NCI-H748 (cell line): ENCODE measurements around the gene EVL.

Experiments used
- DNase-seq: peaks from one replicate; lab custom pipeline; 2025; ENCODE audit not compliant: unreplicated experiment; lab: John Stamatoyannopoulos, UW

The EVL gene

DNA sequence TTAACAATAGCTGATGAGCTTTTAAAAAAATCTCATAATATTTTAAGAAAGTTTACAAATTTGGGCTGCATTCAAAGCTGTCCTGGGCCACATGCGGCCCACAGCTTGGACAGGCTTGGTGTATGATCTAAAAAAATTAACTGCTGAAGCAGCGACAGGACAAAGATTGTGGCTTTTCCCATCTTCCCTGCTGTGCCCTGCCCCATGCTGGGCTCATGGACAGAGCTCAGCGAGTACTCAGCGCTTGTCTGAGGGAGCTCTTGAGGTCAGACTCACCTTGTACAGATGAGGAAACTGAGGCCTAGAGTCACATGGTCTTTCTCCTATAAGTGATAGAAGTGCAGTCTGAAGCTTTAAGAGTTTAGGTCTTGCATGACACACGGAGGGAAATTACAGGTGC, 15.0 kb downstream of the EVL start:
- no peak for DNase-seq

DNA sequence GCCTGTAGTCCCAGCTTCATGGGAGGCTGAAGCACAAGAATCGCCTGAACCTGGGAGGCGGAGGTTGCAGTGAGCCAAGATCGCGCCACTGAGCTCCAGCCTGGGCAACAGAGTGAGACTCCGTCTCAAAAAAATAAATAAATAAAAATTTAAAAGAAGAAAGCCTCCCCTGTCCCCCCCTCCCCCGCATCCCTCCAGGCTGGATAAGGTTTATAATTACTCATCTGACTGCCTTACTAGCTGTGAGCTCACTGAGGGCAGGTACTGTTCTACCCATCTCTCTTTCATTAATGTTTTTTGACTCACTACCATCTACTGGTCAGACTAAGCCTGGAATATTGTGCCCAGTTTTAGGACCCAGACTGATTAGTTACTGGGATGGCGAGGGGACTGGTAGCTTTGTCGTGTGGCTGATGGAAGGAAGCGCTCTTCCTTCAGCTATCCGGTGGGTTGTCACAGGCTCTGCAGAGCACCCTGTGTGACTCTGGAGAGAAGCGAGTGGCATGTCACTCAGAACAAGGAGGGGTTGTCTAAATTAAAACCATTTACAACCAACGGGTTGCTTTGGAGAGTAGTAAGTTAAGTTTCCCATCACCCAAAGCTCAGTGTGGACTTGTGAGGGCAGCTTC, 16.9 kb downstream of the EVL start:
- DNase-seq = no peak

DNA sequence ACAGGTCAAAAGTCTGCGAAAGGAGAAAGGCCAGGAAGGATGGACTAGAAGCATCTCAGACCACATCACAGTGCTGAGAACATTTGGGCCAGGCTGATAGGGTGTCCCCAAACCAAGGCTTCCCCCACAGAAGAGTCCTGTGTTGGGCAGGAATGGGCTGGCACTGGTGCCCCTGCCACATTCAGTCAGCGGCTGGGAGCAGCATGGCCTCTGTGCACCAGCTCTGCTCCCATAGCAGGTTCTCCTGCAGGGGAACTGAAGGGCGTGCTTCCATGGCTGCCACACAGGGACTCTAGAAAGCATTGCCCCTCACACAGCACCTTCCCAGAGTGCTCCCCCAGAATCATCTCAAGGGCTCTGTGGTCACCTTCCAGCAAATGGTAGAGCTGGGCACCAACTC, 17.5 kb downstream of the EVL start:
- no peak for DNase-seq

DNA sequence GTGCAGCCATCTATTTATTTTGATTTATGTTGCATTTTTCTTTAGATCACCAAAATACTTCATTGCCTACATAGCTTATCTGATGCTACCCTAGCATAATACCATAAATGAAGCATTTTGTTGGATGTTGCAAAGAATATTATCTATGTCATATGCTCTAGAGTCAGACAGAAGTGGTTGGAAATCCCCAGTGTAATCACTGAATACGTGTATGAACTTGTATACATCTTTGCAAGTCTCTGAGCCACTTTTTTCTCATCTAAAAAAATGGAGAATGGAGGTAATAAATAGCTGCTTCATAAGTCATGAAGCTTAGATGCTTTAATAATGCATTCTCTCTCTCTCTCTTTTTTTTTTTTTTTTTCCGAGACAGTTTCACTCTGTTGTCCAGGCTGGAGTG, 18.5 kb downstream of the EVL start:
- no peak for DNase-seq

DNA sequence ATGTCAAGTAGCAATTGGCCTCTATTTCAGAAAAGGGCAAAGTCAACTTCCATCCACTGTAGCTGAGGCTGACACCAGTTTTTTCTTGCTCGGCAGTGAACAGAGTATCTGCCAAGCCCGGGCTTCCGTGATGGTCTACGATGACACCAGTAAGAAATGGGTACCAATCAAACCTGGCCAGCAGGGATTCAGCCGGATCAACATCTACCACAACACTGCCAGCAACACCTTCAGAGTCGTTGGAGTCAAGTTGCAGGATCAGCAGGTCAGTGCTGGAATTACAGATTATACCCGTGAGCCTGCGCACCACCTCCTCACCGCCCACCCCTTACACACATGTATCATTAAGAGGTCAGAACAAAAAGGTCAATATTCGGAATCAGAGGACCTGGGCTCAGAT, 19.4 kb downstream of the EVL start:
- DNase-seq = no peak

DNA sequence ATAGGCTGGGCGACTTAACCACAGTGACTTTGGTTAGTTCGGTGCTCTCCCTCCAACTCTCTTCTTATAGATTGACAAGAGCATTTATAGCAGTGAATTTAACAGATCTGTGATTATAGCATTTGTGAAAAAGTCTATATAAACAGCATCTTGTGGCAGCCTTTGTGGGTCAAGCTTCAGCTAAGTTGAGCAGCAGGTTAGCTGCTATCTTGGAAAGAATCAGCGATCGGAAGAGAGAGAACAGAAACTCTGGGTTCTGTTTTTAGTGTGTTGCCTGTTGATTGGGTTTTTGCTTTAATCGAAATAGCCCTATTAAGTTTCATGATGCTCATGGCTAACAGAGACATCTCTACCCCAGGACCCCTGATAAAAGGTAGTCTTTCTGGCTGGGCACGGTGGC, 20.2 kb downstream of the EVL start:
- no peak for DNase-seq

DNA sequence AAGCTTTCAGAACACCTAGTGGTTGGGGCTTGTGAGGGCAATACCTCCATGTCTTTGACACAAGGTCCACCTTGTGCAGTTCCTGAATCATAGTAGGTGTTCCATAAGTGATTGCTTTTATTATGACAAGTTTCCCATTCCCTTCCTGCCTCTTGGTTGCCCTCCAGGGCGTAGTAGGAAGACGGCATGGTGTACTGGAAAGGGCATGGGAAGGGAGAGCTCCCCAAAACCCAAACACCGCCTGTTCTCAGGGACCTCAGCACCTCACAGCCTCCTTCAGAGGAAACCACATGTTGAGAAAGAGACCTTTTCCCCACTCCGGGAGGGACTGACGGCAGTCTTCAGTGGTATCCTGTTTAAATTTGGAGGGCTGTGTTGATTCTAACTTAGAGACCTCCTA, 21.1 kb downstream of the EVL start:
- no peak for DNase-seq

DNA sequence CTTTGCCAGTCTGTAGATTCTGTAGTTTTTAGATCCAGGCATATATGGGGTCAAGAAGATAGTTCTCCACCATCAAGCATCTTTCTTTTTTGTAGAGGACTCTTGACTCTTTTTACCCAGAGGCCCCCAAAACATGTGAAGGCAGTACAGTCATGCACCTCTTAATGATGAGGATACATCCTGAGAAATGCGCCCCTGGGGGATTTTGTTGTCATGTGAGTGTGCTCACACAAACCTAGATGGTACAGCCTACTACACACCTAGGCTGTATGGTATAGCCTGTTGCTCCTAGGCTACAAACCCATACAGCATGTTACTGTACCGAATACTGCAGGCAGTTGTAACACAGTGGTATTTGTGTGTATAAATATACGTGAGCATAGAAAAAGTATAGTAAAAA, 23.0 kb downstream of the EVL start:
- DNase-seq = no peak

DNA sequence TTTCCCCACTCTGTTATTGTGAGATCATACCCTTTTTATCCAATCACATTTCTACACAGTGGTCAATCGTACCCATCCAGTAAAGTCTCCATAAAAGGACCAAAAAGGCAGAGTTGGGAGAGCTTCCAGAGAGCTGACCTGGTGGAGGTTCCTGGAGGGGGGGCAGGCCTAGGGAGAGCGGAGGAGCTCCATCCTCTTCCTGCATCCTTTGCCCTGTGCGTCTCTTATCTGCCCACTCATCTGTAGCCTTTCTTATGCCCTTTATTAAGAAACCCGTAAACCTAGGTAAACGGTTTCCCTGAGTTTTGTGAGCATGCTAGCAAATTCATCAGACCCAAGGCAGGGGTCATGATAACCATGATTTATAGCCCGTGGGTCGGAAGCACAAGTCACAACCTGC, 26.2 kb downstream of the EVL start:
- no peak for DNase-seq

DNA sequence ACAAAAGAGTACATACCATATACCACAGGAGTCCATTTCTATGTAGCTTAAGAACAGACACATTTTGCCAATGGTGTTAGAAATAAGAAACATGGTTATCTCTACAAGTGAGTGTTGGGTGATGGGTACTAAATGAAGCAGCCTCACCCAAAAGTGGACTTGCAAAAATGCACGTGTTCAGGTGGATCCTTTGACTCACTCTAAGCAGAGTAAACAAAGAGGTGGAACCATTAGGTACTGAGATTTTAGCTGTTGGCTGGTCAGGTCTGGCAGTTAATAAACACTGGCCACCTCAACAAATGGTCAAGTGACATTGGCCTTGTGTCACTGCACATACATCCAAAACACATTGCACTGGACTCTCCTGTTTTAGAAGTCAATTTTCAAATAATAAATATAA, 27.6 kb downstream of the EVL start:
- no peak for DNase-seq

DNA sequence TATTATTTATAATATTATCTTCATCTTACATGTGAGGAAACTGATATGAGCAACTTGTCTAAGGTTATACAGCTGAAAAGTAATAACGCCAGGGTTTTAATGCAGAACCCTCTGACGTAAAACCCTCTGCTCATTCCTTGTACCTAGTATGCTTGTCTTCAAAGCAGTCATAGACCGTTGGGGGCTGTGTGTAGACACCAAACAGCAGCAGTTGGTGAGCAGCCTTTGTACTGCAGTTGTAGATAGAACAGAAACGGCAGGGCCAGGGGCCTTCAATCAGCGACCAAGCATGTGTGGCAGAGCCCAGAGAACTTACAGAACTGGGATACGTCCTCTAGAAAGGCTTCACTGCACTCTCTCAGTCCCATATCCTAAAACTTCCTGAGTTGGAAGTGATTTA, 28.1 kb downstream of the EVL start:
- no peak for DNase-seq

DNA sequence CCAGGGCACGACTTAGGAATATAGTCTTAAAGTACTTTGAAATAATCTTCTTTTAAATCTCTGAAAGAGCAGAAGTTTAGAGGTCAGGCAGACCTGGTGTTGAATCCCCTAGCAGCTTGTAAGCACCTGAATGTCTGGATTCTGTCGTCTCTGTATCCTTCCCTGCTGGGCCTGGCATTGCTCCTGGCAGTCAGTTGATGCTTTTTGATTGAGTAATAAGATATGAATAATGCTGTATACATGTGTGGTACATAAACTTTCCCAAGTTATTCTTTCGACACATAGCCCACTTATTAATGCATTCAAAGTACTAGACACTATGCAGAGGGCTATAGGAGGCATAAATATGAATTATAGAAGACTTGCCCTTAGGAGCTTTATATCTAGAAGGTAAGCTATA, 31.4 kb downstream of the EVL start:
- DNase-seq = no peak

DNA sequence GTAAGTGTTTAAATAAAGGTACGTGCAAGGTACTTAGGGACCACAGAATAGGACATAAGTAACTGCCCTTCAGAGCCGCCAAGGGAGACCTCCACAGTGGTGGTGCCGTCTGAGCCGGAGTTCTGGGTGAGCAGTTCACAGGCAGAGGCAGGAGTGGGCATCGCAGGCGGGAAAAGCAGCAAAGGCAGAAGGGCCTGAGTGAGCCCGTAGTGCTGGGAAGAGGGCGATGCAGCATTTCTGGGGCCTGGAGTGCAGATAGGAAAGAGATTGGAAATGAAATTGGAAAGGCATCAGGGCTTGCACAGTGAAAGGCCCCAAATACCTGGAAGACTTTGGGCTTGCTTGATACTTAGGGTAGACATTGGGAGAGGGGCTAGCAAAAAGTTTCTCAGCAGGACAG, 32.9 kb downstream of the EVL start:
- DNase-seq = no peak

DNA sequence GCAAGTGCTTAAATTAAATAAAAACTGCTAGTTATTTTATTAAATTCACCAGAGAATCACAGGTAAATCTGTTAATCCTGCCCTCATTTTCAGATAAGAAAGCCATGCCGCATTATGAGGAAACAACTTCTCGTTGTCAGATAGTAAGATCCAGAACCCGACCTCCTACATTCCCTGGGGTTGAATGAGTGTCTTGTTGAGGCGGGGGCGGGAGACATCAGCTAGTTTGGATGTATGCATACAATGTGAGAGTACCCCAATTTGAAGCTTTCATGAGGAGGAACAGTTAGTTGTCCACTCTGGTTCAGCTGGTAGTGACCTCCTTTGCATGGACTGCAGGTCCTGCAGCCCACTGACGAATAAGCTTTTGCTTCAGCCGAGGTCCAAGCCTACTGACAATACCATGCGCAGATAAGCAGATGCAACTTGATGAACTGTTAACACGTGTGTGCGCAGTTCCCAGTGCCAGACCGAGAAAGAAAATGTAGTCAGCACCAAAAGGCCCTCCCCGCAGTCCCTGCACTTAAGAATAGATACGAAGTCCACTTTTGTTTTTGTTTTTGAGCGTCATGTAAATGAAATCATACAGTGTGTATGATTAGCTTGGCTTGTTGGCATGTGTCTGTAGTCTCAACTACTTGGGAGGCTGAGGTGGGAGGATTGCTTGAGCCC, 34.9 kb downstream of the EVL start:
- DNase-seq = no peak

DNA sequence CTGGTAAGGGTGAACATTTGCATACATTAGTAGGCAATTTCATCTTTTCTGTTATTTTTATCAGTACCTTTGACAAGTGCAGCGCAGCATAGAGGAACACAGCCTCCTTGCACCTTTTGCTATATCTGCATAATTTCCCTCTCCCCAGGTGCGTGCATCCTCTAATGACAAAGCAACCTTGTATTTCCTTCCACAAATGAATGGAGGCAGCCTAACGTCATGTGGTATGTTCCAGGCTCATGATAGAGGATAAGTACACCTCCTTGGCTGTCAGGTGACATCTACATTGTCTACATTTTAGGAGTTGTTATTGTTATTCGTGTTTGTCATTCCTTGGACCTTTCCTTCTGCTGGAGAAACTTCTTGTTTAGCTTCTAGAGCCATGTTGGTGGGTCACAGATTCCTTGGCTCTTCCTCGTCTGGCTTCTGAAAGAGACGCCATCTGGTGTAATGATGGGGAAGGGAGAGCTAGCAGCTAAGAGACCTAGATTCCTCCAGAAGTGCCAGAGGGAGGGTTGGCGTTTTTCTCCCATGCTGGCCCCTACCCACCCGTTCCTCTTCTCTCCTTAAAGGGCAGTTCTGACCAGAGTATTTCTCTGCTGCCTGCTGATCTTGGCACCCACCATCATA, 37.0 kb downstream of the EVL start:
- DNase-seq = no peak

DNA sequence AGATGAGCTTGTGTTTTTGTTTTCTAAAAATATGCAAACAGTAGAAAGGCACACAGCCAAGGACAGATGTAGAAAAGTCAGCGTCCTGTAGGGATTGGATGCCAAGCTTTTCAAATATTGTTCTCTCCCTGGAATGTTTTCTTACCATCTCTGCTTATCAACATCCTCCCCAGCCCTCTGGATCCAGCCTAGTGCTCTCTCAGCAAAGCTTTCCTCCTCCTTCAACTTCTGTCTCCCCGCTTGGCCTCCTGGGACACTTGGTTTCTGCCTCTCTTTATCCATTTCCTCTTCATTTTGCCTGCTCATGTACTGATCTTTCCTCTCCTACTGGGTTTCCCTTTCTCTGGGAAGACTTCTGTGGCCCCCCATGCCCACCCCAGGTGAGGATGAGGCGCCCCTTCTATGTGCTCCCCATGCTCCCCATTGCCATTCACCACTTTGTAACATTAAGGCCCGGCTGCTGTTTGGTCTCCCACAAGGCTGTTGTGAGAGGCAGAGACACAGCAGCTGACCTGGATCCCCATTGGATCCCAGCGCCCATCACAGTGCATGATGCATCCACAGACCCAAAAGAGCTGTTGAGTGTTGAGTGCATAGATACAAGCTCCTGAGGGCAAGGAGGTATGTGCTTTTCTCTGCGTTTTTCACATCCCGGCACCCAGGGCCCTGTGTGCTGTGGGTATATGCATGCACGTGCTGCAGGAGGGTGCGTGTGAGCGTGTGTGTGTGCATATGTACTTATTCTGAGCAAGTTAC, 38.2 kb downstream of the EVL start:
- DNase-seq = no peak

DNA sequence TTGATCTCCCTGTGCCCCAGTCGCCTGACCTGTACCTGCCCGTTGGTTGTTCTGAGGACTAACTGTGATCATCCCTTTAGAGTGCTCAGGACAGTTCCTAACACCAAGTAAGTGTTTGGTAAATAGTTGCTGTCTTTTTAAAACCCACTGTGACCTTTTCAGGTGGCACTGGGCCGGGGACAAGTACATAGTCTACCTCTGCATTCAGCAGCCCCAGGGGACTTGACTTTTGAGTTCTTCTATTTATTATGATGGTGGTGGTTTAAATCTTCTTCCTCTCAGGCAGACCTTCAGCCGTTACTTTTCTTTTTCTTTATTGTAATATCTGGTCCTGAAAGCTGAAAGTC, 38.8 kb downstream of the EVL start:
- no peak for DNase-seq

DNA sequence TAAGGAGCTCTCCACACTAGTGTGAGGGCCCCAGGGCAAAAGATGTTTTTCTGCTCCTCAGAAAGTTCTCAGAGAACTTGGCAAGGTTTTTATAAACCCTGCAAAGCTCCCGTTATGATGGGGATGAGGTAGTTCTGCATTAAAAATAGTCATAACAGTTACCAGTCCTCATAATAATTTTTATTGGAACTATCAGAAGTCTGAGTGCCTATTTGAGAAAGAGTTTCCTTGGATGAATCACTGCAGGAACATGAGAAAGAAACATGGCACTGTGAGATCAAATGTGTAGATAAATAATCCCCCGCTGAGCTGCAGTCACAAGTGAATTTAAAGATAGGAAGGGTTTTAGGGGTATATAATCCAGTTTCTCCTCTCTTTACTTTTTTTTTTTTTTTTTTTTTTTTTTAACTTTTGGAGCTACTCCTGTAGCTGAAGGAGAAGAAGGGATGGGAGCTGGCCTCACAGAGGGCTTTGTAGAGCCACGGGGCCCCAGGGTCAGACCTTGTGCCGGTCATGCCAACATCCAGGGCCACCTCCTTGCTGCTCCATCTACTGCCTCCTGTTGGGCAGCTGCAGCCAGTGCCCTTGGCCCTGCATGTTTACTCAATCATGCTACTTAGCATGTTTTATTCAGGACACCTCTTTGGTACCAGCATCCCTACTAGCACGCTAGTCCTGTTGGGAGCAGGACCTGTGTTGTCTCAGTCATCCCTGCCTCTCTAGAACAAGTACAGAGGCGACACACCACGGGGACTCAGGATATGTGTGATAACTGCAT, 39.5 kb downstream of the EVL start:
- no peak for DNase-seq

DNA sequence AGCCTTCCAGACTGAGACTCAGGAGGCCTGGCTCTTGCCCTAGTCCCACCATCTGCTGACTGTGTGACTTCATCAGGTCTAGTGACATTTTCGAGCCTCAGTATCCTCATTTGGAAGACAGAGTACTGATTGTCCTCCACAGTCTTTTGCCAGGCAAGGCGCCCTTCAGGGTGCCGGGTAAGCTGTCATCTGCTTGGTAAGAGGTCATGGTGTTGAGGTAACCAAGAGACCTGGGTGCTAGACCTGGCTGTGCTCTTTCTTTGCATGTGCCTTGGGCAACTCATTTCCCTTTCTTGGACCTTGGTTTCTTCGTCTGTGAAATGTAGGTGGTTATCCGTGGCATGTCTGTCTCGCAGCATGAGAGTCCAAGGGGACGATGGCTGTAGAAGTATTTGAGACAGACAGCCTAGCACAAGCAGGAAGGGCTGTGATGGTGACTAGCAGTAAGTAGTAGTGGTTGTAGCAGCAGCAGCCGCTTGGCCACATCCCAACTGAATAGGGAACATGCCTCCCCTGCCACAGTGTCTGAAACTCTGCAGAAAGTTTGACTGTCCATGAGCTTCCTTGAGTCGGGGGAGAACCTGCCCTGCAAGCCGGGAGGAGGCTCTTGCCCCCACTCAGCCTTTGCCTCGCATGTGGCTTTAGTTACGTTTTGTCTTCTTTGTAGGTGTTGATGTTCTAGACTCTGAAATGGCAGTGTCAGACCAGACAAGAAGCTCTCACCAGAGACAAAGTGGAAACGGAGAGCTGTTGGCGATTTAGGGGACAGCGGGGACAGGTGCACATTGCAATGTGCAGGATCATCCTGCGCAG, 40.3 kb downstream of the EVL start:
- no peak for DNase-seq

DNA sequence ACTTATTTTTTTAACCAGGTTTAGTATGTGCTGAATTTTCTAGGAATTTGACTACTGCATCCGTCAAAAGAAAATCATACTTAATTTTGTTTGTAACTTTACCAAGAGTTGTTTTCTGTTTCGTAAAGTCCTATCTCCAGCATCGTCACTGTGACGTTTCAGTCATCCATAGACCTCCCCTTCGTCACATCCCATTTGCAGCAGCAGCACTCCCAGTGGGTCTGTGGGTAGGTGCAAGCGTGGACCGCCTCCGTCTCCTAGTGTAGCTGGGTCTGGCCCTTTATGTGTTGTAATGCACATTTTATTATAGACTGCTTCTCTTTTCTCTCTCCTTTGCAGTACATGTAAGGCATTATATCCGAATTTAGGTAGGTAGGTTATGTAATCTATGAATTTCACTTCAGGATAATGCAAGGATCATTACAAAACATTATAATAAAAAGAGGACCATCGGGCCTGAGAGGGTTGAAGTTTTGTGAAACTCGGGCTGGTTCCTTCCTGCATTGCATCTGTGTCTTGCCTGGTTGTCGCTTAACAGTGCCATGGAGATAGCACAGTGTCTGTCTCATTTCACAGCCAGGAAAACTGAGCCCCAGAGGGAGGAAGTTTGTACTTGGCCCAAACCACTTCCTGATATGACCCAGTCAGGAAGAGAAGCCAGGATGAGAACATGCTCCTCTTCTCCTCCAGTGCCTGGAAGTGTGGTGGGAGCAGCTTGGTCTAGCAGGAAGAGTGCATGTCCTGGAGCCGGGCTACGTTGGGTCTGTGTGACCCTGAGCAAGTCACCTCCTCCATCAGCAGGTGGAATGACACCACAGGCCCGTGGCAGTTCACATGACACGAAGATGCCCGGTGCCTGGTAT, 41.3 kb downstream of the EVL start:
- DNase-seq = no peak
